ENCODE data around the gene LGR4.

Gene LGR4

DNA sequence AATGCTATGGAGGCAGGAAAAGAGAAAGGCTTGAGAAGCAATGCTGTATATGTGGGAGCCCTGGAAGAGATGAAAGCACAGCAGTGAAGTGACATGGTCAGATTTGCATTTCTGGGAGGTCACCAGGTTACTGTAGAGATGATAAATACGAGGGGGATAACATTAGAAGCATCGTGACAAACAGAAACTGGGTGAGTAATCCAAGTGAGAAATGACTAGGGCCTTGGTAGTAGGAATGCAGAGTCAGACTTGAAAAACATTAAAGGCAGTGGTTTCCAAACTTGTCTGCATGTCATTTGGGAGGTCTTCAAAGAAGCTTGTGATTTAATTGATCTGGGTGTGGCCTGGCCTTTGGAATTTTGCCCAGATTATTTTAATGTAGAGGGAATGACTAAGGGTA, 153.5 kb downstream of the LGR4 start:
- TF ChIP-seq, protein P1, sequence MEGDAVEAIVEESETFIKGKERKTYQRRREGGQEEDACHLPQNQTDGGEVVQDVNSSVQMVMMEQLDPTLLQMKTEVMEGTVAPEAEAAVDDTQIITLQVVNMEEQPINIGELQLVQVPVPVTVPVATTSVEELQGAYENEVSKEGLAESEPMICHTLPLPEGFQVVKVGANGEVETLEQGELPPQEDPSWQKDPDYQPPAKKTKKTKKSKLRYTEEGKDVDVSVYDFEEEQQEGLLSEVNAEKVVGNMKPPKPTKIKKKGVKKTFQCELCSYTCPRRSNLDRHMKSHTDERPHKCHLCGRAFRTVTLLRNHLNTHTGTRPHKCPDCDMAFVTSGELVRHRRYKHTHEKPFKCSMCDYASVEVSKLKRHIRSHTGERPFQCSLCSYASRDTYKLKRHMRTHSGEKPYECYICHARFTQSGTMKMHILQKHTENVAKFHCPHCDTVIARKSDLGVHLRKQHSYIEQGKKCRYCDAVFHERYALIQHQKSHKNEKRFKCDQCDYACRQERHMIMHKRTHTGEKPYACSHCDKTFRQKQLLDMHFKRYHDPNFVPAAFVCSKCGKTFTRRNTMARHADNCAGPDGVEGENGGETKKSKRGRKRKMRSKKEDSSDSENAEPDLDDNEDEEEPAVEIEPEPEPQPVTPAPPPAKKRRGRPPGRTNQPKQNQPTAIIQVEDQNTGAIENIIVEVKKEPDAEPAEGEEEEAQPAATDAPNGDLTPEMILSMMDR (IDR thresholded peaks at IDR 0.05; ENCODE audit: low read depth, low read length): no peak
- DNase-seq (ENCODE audit: extremely low read depth, low read depth): peak; percentile 20

GRCh38 chr11:27317751-27318150, 154.8 kb downstream of the LGR4 start:
- no peak for DNase-seq (ENCODE audit: extremely low read depth, low read depth)
- TF ChIP-seq, protein P1 (IDR thresholded peaks at IDR 0.05; ENCODE audit: low read depth, low read length): no peak
